GM18867 (cell line): ENCODE results near the gene CCDC178.
A peak's percentile ranks its signal among the peaks of the same experiment; 100 is the strongest.
"Not testable (repeated sequence)": the region's sequence is repeated elsewhere in the genome, so short reads cannot be mapped to it uniquely, and the experiment has no call there.

Source experiments
- ATAC-seq: cut with Tn5 transposase; IDR thresholded peaks from one replicate; pipeline ENCODE4 v1.9.1; 2021; ENCODE audit warnings: mild to moderate bottlenecking, moderate library complexity; ENCODE audit not compliant: unreplicated experiment

CCDC178 gene

DNA sequence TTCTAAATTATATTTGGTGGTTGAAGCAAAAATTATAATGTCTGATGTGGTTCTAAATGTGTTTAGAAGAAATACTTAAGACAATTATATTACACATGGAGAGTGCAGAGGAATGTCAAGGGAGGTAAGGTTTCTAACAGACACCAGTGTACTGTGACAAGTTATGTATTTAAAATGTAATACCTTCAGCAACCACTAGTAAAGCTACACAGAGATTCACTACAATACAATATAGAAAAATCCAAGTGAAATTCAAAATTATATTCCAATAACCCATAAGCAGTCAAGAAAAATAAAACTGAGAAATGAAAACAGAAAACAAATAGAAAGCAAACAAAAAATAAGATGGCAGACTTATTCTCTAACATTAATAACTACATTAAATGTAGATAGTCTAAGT lies 418.2 kb downstream of the CCDC178 start:
- ATAC-seq = no peak

DNA sequence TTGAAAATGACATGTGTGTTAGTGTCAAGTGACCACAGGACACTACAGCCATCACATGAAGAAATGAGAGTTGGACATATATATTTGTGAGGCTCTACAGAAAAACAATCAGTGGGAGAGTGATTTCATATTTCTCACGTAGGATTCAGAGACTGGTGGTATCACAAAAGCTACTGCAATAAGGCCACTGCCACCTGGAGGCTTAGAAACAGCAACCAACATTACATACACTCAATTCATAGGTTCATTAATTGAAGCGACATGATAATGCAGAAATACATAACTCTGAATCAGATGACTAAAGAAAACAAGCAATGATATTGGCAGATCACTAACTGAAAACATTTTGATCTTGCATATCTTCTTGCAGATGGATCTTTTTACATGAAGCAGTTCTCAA lies 419.6 kb downstream of the CCDC178 start:
- no peak for ATAC-seq

DNA sequence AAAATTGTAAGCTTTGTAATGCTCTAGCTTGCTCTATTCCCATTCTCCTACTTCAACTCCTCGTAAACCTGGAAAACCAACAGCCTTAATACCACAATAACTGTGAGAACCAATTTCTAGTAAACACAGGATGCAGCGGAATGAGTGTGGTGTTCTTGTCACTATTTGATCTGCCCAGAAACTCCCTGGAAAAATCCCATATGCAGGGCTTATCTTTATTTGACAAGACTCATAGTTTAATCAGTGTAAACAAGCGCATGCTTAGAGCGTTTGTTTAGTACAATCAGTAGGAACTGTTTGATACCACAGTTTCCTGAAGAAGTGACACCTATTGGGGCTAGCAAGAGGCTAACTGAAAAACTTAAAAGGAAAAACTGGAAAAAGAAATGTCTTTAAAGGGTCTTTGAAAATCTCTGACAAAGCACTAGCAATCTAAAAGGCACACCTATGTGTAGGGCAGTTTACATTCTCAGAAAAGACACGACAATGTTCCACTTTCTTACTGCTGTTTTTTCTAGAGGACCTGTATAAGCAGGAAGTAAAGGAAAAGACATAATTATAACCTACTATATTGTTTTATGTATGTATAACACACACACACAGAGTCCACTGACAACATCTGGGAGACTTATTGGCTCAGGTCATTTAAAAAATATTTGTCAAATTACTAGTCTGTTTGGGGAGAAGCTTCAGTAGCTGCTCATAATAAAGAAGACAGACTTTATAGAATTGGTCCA lies 426.3 kb downstream of the CCDC178 start:
- ATAC-seq = no peak

DNA sequence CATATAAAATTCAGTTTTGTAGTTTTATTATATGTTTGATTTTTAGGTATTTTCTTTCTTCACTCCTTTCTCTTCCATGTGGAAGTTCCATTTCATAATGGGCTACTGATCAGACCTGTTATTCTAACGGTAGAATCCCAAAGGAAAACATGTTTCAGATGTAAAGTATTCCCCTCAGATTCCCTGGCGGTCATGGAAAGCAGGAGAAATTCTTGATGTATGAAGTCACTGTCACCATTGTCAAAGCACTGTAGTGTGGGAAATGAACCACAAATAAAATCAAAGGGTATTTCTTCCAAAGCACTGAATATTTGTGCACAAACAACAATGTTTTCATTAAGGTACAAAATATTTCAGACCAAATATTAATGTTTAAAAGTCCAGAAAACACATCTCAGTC lies 430.4 kb downstream of the CCDC178 start:
- ATAC-seq = no peak

DNA sequence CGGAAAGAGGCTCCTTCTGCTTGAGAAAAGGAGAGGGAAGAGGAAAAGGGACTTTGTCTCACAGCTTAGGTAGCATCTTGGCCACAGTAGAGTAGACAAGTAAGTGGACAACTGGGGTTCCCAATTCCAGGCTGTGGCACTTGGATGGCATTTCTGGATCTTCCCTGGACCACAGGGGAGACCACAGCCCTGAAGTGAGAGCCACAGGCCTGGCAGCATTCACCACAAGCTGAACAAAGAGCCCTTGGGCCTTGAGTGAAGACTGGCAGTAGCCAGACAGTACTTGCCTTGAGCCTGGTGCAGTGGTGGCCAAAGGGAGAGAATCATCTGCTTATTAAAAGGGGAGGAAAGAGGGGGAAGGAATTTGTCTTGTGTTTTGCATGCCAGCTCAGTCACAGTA lies 441.6 kb downstream of the CCDC178 start:
- no peak for ATAC-seq

DNA sequence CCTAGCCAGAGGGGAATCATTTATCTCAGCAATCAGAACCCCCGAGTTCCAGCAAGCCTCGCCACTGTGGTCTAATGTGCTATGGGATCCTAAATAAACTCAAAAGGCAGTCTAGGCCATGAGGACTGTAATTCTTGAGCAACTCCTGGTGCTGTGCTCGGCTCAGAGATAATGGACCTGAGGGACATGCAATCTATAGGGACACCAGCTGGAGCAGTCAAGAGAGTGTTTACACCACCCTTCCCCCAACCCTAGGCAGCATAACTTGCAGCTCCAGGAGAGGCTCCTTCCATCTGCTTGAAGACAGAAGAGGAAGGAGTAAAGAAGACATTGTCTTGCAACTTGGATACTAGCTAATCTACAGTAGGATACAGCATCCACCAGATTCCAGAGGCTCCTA lies 442.2 kb downstream of the CCDC178 start:
- no peak for ATAC-seq

DNA sequence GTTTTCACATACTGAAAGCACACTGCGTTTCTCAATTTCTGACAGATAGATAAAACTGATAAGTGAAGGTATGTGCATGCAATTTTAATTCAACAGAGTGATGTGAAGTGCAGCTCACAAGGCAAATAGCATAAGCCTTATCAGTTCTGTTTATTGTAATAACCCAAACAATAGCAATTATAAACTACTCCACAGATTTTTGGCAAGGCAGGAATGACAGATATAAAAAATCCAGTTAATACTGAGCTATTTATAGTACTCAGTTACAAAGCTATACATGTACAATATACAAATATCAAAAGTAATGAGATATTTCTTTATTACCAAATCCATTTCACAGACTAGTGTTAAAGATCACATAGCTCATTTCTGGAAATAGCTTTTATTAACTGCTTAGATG lies 456.8 kb downstream of the CCDC178 start:
- ATAC-seq = no peak

DNA sequence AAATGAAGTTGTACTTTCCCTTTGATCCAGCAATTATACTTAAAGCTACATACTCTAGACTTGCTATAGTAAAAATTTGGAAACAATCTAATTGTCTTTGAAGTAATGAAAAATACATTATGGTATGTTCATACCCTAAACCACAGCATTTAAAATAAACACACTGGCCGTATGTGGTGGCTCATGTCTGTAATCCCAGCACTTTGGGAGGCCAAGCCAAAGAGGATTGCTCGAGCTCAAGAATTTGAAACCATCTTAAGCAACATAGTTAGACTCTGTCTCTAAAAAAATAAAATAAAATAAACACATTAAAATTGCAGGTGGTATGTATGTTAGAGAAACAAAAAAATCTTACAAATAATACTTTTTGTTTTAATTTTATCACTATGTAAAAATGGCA lies 459.6 kb downstream of the CCDC178 start:
- no peak for ATAC-seq

DNA sequence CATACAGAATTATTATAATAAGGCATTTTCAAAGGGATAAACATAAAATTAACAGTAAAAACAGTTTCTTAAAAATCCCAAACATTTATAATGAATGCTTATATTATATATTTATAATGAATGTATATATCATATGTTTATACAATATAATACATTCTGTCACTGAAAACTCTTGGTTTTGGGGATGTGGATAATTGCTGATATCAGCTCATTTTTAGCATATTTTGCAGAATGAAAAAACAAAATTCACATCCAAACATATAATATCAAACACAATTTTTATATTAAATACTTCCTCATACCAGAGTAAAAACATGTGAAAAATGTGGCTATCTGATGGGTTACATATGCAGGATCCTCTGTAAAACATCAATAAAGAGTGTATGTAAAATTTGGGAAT lies 465.0 kb downstream of the CCDC178 start:
- no peak for ATAC-seq

DNA sequence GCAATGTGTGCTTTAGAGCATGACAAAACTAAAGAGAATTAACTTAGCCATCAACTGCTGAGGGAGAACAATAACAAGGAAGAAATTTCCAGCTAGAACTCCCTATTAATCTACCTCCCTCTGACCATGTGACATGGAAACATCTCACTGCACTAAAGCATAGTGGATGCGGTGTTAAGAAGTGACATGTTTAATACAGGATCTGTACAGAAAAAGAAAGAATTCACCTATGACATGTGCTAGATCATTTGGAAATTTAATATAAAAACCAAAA lies 465.4 kb downstream of the CCDC178 start:
- ATAC-seq = no peak

DNA sequence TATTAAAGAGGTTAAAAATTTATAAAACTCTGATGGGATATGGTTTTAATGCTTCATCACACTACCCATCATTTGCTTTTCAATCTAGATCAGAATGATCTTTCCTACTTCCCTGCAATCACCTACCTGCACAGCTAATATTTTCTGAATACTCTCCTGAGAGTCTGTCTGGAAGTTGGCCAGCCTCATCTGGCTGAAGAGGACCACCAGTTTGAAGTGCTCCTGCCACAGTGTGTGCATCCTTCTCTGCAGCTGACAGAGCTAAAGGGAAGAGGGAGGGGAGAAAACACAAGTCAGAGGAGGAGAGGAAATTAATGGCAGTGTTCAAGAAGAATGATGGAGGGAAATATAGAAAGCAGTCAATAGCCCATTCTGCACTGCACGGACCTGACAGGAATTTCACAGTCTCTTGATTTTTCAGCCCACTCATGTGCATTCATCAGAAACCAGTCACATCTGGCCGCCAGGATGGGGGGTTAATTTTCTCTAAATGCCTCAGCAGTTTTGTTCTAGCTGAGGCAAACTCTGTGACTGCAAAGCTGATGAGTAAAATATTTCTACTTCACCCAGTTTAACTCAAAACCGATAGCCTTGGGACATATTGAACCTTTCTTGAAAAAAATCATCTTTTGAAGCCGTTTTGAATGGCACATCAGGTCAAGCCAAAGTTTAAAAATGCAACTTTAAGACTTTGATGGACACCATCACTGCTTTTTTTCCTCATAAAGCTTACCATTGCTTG lies 465.9 kb downstream of the CCDC178 start:
- ATAC-seq = peak; percentile 79

DNA sequence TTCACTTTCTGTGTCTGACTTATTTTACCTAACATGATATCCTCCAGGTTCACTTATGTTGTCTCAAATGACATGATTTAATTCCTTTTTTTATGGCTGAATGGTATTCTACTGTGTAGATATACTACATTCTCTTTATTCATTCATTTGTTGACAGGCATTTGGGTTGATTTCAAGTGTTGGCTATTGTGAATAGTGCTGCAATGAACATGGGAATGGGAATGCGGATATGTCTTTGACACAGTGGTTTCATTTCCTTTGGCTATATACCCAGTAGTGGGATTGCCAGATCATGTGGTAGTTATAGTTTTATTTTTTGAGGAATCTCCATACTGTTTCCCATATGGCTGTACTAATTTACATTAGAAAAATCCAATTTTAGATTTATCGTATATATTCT lies 472.3 kb downstream of the CCDC178 start:
- no peak for ATAC-seq

DNA sequence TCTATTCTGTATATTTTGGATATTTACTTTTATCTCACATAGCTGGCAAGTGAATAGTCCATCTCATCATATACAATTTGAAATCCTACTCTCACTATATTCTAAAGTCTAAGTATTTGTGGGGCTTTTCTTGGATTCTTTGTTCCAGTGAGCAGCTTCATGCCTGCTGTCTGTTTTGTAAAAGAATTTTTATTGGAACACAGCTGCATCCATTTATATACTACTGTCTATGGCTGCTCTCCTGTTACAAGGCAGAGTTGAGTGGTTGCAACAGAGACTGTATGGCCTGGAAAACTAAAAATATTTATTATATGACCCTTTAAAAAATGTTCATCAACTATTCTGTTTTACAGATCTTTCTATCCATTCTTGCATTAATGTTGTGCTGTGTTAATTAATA lies 474.4 kb downstream of the CCDC178 start:
- no peak for ATAC-seq

DNA sequence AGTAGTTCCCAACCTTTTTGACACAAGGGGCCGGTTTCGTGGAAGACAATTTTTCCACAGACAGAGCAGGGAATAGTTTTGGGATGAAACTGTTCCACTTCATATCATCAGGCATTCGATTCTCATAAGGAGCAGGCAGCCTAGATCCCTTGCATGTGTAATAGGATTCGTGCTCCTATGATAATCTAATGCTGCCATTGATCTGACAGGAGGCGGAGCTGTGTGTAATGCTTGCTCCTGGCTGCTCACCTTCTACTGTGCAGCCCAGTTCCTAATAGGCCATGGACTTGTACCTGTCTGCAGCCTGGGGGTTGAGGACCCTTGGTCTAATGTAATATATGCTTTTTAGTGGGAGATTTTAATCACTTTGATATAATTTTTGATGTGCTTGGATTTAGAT lies 479.0 kb downstream of the CCDC178 start:
- ATAC-seq = no peak

DNA sequence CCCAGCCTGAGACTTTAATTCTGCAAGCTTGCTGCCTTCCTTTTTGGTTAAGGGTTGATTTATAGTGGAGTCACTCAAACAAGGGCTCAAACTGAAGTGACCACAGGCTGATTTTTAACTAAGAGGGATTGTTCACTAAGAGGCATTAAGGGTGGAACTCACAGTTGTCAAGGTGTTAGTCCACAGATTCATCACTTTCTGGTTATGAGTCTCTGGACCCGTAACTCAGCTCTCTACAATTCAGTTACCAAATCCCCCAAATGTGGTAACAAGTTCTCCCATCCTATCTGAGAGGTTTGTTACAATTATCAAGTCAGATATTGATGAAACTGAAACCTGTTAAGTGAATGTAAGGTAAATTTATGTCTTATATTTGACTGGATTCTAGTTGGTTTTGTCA lies 481.8 kb downstream of the CCDC178 start:
- peak; percentile 80 for ATAC-seq

DNA sequence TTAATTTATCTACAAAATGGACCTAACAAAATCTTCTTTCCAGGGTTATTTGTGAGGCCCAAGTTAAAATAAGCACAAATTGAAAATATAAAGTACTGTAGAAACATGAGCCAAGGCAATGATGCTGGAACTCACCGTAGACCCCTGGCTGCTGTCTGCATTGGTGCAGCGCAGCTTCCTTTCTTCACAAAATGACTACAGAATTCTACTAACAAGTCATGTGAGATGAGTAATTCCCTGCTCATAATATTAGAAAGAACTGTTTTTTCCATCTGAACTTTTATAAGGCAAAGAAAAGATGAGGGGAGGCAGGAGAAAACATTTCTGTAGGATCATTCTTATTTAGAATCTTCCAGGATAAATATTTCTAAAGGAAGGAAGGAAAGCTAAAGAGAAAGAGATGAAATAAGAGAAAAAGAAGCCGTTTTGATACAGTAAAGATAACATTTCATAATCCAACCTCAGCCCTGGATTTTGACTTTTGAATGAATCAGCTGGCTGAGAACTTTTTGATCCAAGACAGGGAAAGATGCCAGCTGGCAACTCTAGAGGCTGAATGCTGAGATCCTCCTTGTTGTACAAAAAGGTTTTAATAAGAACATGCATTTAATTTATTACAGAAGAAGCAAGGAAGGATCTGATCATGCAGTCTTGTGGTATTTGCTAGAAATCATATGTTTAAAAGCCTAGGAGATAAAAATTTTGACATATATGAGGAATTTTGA lies 483.8 kb downstream of the CCDC178 start:
- ATAC-seq = no peak

DNA sequence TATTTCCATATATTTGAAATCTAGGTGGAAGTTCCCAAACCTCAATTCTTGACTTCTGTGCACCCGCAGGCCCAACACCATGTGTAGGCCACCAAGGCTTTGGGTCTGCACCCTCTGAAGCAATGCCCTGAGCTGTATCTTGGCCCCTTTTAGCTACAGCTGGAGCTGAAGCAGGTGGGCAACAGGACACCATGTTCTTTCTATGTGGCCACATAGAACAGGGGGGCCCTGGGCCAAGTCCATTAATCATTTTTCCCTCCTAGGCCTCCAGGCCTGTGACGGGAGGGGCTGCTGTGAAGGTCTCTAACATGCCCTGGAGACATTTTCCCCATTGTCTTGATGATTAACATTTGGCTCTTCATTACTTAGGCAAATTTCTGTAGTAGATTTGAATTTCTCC lies 488.2 kb downstream of the CCDC178 start:
- ATAC-seq = not testable (repeated sequence)

DNA sequence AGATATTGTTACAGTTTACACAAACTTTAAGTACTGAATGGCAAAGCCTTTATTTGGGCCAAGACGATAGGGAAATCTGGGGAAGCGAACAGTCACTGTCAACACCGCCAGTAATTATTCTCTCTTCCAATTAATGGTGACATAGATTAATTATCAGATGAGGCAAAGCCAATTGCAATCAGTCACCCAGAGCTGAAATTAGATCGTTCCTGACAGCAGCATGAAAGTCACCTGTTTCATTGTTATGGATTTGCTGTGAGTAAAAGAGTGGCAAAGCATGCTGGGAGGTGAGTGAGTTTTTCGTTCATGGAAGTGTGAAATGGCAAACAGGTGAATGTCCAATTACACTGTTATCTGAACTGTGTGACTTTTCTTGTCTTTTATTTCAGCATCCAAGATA lies 502.9 kb downstream of the CCDC178 start:
- ATAC-seq = no peak

DNA sequence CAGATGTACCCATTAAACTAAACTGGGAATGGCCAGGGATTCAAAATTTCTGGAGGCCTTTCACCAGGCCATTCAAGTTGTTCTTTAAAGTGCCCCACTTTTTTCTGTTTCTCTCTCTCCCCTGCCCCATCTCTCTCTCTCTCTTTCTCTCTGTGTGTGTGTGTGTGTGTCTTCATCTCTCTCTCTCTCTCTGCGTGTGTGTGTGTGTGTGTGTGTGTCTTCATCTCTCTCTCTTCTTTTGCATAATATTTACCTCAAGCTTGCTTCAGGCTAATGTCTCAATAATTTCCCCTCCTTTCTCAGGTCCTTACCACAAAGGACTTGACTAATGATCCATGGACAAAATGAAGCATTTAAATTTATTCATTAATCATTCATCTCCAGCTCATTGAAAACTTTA lies 503.5 kb downstream of the CCDC178 start:
- ATAC-seq = no peak

DNA sequence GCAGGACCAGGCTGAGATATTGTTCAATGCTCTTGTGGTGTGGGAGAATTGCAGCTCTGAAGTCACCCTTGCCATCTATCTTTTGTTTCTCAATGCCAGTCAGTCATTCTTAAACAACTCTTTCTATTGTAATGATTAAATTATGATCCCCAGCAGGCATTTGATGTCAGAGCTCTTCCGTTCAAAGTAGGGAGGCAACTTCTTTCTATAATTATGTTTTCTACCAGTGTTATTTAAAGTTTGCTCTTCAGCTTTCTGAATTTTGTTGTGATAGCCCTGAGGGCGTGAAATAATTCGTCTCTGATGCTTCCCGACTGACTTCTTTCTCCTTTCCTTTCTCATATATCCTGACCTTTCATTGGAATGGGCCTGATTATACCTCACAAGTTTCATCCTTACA lies 506.3 kb downstream of the CCDC178 start:
- no peak for ATAC-seq

DNA sequence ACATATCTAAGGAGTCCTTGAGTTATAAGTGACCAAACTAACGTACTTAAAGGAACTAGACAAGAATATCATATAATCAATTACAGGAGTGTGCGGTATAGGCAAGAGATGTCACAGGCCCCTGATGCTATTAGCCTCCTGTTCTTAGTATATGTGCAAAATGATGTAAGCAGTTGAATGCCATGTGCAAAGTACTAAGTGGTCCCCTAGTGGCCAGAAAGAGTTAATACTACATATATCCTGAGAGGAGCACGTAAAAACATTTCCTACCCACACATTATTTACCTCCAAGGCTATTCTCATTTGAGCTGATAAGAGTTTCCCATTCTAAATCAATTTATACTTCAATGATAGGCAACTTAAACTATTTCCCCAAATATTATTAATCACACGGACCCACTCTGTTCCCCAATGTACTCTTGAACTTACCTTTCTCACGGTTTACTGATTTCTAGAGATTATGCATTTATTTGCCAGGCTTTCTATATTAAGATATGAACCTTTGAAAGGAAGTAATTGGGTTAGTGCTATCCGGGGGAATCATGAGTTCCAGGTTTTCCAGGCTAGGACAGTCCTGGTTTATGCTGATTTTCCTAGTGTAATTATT lies 509.7 kb downstream of the CCDC178 start:
- ATAC-seq = peak; percentile 100

DNA sequence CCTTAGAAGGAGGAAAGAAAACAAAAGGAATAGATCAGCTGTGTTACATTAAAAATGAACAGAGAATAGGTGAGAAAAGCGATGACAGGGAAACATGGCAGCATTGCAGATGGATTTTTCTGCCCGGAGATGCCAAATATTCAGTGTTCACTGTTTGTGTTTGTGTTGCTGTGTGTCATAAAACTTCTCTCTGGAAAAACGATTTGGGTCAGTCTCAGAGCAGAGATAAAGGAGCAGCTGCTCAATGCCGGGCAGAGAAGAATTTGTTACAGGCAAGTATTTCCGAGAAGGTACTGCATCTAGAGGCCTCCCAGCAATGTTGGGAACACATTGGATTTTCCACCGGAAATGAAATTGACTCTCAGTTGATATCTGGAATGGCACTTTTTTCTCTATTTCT lies 511.3 kb downstream of the CCDC178 start:
- ATAC-seq = no peak
